RWPE1 (cell line): ENCODE measurements around the gene AVPR2.

Experiments used
- CTCF ChIA-PET: fragments of 350-600 bp; sonication (Branson Sonifier 250); formaldehyde crosslinking; extraction: SDS; loops from one replicate; lab custom pipeline; 2021; lab: Yijun Ruan, JAX
- POLR2A ChIA-PET: fragments of 400-600 bp; formaldehyde crosslinking; extraction: SDS; loops from one replicate; lab custom pipeline; 2020; ENCODE audit warnings: antibody characterized with exemption; ENCODE audit not compliant: low non-redundant PET; lab: Yijun Ruan, JAX
- DNase-seq: peaks from one replicate; pipeline ENCODE4 v3.0.0; 2012; ENCODE audit warnings: low spot score
- H3K27ac ChIP-seq: fragments of 450-650 bp; 2 replicates; pipeline ENCODE4 v1.5.1; 2017
- TF ChIP-seq, protein P1 (sequence below): fragments of 450-650 bp; conservative IDR thresholded peaks from 2 replicates; pipeline ENCODE4 v1.5.1; 2017; ENCODE audit warnings: low read depth, mild to moderate bottlenecking

AVPR2 gene

DNA sequence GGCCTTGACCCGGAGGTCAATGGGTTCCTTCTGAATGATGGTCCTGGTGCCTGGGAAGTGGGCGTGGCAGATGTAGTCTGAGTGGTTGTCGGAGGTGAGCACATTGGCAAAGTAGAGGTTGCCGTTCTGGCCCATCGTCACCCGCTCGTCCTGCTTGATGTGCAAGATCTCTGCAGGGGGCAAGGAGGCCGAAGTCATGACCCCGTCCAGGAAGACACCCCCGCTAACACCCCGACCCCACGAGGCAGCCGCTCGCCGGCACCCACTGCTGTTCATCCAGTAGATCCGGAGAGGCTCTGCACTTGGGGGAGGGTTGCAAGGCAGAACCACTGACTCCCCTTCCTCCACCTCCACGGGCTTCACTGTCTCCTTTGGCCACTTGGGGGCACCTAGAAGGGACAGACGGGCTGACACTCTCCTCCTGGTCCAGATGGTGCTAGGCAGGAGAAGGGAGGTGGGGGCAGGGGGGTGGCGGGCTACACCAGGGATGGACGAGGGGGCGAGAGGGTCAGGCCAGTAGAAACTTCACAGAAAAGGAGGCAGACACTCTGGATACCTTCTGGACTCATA, 33.6 kb upstream of the AVPR2 start:
- TF ChIP-seq, protein P1, sequence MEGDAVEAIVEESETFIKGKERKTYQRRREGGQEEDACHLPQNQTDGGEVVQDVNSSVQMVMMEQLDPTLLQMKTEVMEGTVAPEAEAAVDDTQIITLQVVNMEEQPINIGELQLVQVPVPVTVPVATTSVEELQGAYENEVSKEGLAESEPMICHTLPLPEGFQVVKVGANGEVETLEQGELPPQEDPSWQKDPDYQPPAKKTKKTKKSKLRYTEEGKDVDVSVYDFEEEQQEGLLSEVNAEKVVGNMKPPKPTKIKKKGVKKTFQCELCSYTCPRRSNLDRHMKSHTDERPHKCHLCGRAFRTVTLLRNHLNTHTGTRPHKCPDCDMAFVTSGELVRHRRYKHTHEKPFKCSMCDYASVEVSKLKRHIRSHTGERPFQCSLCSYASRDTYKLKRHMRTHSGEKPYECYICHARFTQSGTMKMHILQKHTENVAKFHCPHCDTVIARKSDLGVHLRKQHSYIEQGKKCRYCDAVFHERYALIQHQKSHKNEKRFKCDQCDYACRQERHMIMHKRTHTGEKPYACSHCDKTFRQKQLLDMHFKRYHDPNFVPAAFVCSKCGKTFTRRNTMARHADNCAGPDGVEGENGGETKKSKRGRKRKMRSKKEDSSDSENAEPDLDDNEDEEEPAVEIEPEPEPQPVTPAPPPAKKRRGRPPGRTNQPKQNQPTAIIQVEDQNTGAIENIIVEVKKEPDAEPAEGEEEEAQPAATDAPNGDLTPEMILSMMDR = no peak
- no peak overlapping the region for H3K27ac ChIP-seq
- no peak for DNase-seq
- ChIA-PET POLR2A (no interaction called here), CTCF (no interaction called here)

DNA sequence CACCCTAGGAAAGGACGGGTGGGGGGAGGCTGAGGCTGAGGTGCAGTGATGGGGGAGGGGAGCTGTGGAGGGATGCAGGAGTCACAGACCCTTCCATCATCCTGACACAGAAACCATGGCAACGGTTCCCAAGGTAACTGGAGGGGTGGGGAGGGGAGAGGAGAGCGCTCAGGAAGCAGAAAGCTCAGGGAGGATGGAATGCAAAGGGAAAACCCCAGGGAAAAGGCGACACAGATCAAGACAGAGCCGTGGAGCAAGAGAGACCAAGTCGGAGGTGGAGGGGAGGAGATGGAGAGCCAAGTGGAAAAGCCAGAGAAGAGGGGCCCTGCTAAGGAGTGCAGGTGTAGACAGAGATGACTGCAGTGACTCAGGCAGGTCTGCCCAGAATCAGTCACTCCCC, 33.0 kb upstream of the AVPR2 start:
- DNase-seq = no peak
- CTCF ChIA-PET = interaction anchor here (0.6 kb wide), 1 partner anchor 52 kb away, joined by 5 read pairs; no protein-coding TSS in a partner anchor
- no peak overlapping the region for H3K27ac ChIP-seq
- TF ChIP-seq, protein P1 = no peak
- POLR2A ChIA-PET = no interaction called here

DNA sequence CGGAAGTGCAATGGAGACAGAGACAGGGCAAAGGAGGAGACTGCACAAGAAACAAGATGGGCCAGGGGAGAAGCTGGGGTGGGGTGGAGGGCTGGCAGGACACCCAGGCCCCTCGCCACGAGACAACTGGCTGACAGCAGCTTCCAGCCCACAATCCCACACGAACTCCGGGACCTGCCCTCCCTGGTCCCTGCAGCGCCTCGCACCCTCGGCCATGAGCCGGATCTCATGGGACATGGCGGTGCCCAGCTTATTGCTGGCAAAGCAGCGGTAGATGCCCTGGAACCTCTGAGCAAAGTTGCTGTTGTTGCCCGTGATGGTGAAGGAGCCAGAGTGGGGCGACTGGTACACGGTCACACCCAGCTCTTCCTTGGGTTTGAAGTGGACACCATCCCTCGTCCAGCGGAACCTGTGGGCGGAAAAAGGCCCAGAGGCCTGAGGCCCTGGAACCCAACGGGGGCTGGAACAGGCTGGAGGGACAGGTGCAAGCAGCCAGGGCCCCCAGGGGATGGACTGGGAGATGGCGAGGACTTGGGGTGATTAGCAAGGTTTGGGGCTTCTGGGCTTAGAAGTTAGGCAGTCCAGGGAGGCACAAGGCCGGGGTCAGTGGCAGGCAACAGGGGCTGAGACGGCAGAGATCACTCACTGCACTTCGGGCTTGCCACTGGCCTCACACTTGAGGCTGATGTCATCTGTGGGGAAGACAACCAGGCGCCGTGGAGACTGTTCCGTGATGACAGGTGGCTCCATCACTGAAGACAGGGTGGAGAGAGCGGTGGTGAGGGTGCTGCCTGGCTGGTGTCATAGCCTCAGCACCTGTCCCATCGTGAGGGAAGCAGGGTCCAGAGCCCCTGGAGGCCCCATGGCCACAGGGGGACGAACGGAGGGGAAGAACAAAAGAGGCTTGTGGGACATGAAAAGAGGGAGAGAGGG, 32.3 kb upstream of the AVPR2 start:
- DNase-seq = no peak
- CTCF ChIA-PET = no interaction called here
- TF ChIP-seq, protein P1 = no peak
- POLR2A ChIA-PET = no interaction called here
- no peak overlapping the region for H3K27ac ChIP-seq

DNA sequence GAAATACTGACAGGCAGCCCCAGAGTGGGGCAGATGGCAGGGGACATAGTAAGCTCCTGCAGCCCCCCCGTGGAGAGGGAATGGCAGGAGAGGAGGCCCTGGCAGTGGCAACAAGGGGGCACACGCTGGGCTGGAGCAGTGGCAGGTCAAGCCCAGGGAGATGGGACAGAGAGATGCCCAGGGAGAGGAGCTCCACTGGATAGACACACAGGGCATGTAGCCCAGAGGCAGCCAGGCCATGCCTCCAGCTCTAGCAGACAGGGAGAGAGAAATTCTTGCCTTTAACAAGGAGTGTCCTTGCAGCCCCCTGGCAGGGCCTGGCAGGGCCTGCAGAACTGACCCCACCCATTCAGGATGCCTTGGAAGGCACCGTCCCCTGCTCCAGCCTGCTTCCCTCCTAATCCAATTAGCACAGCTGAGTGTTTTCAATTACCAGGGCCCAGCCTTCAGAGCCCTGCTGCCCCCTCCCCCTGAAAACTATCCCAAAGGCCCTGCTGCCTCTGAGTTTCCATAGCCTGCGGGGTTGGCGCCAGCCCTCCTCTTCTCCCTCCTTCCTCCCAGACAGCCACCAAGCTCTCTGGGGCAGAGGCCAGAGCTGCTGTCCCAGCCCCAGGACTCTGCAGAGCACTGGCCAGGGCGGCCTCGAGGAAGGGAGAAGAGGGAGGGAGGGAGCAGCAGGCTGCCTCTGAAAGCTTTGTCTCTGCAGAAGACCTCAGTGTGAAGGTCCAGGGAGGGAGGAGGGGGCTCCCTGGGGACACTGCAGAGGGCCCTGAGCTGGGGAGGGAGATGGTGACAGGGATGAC, 31.0 kb upstream of the AVPR2 start:
- H3K27ac ChIP-seq = no peak overlapping the region
- CTCF ChIA-PET = interaction anchor here (0.6 kb wide), 1 partner anchor 281 kb away, joined by 3 read pairs; no protein-coding TSS in a partner anchor
- no peak for DNase-seq
- POLR2A ChIA-PET = no interaction called here
- TF ChIP-seq, protein P1 = no peak

DNA sequence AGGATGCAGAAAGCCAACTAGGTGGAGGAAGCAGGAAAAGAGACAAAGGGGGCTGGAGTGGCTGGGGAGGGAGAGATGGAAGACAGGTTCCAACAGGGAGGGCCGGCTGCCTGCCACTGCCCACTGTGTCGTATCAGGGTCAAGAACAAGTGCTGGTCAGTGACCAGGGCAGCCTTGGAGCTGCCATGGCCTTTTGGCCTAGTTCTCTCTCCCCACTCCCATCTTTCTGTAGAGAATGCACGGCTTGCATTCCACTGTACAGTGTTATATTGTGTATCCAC, 30.4 kb upstream of the AVPR2 start:
- TF ChIP-seq, protein P1 = no peak
- DNase-seq = no peak
- POLR2A ChIA-PET = no interaction called here
- CTCF ChIA-PET = interaction anchor here (0.6 kb wide), 1 partner anchor 281 kb away, joined by 3 read pairs; no protein-coding TSS in a partner anchor
- H3K27ac ChIP-seq = no peak overlapping the region

DNA sequence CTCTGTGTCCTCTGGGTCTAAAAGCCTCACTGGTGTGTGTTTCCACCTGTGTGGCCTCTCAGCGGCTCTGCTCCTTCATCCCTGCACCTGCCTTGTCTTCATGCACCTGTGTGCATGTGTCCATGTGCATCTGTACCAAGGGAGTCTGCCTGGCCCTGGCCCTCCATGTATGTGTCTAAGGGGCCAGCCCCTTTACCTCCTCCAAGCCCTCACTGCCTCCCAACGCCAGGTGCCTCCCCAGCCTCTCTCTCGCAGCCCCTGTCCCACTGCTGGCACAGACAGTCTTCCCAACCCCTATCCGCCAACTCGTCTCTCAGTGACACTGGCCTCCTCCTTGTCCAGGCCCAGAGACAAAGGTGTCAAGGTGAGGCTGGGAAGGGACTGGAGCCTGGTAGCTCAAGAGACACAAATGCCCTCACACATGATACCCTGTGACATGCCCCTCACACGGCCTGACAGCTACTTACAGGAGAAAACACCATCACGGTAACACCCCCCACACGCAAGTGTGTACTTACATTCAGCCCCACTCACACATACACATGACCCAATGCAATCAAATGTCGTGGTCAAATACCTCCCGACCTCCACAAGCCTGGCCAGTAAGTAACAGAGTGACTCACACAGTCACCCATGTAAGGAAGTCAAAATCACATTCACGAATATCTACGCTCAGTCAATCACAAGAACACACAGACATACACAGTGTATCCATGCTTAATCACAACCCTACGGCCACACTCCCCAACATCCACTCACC, 29.9 kb upstream of the AVPR2 start:
- no peak overlapping the region for H3K27ac ChIP-seq
- no peak for DNase-seq
- TF ChIP-seq, protein P1 = no peak
- CTCF ChIA-PET = no interaction called here
- POLR2A ChIA-PET = no interaction called here
